GM18502 (cell line): Measurements from ENCODE around the gene ETS1.

Experiments
- ATAC-seq: cut with Tn5 transposase; IDR thresholded peaks from one replicate; pipeline ENCODE4 v1.9.1; 2021; ENCODE audit warnings: mild to moderate bottlenecking; ENCODE audit not compliant: unreplicated experiment, poor library complexity

ETS1 gene, protein sequence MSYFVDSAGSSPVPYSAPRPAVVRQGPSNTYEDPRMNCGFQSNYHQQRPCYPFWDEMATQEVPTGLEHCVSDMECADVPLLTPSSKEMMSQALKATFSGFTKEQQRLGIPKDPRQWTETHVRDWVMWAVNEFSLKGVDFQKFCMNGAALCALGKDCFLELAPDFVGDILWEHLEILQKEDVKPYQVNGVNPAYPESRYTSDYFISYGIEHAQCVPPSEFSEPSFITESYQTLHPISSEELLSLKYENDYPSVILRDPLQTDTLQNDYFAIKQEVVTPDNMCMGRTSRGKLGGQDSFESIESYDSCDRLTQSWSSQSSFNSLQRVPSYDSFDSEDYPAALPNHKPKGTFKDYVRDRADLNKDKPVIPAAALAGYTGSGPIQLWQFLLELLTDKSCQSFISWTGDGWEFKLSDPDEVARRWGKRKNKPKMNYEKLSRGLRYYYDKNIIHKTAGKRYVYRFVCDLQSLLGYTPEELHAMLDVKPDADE

DNA sequence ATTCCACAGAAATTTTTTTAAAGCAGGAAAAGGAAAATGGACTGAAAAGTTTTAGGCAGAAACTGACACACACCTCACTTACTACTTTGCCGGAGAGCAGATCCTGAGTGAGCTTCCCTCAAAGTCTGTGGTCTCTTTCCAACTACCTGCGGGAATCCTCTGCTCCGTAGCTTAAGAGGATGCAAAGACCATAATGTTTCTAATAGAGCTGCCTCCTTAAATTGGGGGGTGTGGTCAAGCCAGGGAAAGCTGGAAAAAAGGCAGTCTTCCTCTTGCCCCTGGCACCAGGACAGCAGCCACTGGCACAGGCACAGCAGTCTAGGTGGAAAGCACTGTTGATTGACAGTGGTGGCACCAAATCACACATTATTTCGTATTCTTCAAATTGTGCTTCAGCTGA, at the start of gene ETS1:
TSS of gene ETS1 (minus strand) at position 144 of the 400 bp plus-strand sequence. CDS start 14,428 bp downstream, outside the sequence.
- no peak for ATAC-seq

DNA sequence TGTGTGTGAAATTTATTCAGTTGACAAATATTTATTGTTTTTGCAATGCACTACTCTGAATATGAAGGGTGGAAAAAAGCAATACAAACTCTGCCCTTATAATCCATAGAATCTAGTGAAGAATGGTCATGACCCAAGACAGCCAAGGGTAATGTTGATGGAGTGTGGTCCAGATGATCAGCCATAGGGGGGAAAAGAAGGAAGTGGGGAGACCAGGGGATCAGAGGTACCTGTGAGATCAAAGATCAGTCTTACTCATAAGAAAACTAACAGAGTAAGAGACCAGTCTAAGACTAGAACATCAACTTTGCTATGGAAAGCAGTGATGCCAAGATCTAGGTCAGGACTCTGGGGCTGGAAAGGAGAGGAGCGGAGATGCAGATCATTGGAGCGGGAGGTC, 47.0 kb upstream of the ETS1 start:
- no peak for ATAC-seq

DNA sequence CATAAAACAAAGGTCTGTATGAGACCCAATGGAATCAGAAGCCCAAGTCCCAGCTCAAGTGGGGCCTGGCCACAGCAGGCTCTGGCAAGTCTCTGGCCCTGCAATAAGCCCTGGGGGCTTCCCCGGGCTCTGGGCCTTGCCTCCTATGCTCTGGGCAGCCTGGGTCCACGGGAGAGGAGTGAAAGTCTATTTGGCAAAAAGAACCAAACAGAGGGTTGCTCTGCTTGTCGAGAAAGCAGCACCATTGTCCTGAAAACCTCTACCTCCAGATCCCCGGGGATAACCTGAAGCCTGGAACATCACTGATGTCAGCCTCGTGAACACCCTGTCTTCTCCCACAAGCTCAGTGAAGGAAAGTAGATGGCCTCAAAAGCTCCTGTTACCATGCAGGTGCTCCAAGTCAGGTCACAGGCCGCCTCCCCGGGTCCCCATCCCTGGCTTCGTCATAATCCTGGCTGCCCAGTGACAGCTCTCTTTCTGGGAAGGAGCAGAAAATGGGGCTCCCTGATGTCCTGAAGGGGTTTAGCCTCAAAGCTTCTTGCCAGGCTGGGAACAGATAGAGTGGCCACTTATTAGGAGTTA, 46.1 kb upstream of the ETS1 start:
- ATAC-seq, result no peak

DNA sequence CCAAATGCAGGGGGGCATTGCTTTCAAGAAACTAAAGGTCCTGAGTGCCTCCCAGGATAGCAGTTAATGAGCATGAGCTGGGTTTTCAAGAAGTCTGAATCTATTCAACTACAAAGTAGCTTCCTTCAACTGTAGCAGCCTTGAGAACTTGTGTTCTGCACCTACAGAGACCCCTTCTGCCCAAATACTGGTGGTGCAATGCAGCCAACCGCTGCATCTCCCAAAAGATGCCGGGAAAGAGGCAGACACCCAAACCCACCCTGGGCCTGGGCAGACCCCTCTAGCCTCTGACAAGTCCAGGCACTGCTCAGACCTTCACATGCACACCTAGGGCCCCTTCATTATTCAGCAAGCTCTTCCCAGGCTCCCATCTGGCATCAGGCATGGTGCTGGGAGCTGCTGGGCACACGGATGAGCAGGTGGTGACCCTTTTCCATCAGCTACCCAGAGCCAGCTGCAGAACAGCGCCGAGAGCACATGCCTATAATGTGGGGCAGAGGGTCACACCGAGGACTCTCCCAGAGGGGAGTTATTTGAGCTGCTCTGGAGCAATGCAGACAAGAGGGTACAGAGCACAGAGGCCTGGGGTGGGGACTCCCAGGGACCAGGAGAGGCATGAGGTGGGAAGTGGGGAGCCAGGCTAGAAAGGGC, 44.9 kb upstream of the ETS1 start:
- ATAC-seq, result peak; percentile 48

DNA sequence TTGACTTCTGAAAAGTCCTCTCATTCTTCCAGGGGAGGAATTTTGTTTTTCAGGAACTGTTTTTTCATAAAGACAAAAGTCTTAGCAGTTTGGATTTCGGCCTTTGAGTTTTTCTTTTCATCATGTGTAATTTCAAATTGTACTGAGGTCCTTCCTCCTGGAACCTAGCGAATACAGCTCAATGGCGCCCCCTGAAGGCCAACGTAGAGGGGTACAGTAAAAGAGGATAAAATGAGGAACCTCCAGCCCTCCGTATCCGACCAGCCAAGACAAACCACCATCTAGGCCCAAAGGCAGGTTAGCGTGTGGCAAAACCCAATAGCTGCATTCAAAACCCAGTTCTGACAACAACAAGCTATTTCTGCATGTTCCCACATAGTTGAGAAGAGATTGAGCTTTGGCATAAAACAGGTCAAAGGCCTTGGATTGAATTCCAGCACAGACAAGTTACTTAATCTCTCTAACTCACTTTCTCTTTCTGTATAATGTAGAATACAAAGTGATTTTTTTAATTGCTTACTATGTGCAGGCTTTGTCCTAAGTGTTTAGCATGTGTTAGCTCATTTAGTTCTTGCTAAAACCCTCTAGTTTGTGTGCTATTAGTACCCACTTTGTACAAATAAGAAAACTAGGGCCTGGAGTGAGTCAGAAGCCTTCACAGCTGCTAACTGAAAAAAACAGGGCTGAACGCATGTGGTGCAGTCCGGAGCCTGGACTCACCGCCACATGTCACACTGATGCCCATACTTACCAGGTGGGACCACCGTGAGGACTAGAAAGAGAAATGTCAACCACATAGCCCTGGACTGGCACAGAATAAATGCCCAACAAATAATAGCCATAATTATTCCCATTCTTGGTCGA, 43.2 kb upstream of the ETS1 start:
- ATAC-seq, result peak; percentile 69

DNA sequence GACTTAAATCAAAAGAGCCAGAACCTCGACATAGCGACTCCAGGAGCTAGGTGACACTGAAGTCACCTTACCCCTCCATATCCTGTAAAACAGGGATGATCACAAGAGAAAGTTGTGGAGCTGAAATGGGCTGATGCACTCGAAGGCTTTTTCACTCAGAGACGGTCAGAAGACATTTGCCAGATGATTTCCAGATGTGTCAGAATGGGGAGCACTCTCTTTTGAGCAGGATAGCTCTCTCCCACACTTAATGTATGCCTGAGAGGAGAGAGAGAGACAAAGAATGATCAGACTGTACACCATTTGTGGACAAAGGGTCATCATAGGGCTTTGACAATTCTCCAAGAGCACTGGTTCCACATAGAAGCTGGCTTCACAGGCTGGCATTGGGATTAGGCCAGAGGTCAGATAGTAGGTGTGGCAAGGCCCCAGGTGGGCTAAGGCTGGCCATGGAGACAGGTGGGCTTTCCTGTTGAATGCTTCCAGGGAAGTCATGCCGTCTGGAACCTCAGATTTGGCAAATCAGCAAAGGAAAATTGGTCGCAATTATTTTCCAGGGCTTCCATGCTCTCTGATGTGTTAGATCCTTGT, 42.3 kb upstream of the ETS1 start:
- ATAC-seq, result no peak

DNA sequence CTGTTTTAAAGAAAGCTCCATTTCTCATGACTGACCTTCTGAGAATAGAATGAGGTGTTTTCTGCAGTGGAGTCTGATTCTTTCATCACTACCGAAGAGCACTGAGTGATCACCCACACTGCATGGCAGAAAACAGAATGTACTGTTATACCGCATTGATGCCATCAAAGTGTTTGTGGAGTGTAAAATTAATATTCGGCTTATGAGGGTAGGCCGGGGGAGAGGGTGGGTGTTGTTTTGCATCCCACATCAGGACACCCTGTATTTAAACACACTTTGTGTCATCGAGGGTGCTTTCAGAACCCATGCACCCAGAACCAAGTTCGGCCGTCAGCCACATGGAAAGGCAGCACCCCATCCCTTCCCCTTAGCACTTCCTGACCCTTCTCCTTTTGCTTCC, 41.3 kb upstream of the ETS1 start:
- ATAC-seq, result no peak

DNA sequence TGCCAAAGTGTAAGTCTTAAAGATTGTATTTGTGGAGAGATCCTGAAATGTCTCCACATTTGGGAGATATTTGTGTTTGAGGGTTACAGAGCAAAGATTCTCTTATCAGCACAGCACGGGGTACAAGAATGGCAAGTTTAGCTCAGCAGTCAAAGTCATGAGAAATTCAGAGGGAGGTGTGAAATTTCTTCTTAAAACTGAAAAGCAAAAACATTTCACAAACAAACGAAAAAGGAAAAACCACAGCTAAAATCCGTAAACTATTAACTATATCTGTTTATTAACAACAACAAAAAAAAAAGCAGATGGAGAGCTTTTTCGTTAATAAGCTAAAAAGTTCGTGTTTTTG, 40.9 kb upstream of the ETS1 start:
- no peak for ATAC-seq

DNA sequence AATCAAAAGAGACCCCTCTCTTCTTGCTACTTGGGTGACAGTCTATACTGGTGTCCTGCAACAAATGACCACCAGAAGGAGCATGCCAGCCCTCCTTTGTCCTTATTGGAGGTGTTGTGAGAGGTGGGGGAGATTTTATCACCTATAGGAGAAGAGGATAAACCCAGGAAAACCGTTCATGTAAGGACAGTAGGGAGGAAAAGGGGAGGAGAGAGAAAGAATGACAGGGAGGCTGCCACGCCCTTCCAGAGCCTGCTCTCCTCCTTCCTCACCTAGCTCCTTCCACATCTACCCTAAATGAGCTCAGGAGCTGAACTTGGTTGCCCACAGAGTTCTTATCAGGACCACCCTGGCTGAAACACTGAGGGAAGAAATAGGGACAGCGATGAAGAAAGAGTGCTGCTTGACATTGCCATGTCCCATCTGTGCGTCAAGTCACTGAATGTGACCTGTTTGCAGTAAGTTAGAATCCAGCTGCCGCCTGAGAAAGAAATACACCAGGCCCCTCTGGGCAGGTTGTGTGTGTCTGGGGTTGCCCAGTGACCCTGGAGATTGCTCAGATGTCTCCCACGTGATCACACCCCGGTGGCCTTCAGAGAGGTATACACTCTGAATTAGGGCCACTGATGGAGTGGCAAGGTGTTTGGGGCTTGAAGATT, 40.4 kb upstream of the ETS1 start:
- ATAC-seq, result no peak

DNA sequence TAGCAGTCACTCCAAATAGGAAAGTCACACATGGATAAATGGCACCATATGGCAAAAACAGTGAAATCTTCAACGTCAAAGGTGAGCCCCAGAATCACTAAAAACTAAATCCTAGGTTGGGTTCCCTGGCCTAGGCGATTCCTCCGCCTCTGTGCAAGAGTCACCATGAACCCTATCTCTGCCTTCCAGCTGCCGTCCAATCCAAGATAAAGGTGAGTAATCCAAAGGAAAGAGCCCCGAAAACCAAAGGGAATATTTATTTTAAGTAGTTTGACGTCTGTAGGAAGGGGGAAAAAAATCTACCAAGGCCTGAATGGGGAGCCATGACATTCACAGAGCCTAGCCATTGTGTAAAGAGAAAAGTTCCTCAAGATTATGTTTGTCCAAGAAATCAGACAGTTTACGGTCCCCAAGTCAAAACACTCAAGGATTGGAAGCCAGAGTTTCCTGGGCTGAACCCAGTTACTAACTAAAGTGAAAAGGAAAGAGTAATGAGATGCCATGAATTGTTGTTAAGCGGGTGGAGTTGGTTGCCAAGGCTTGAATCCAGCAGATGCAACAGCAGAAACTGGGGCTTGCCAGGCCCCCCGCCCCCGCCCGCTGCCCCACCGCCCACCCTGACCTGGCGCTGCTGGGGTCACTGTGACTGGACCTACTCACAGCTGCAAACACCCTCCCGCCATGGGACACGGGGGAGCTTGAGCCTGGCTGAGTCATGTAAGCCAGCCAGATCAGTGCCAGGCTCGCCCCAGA, 39.7 kb upstream of the ETS1 start:
- ATAC-seq, result no peak

DNA sequence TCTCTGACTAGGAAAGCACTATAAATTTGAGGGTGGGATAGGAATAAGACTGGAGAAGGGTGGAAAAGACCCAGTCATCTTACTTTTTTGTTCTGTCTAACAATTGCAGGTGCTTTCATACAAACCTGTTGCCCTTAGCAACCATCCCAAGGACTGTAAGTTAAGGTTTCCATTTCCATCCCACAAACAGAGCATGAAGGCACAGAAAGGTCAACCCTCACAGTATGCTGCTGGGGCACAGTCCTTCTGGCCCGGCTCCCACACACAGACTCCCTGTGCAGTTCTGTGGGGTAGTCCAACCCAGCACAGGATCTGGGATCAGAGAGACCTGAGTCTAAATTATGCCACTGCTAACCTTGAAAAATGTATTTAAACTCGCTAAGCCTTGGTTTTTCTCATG, 38.4 kb upstream of the ETS1 start:
- ATAC-seq, result no peak

DNA sequence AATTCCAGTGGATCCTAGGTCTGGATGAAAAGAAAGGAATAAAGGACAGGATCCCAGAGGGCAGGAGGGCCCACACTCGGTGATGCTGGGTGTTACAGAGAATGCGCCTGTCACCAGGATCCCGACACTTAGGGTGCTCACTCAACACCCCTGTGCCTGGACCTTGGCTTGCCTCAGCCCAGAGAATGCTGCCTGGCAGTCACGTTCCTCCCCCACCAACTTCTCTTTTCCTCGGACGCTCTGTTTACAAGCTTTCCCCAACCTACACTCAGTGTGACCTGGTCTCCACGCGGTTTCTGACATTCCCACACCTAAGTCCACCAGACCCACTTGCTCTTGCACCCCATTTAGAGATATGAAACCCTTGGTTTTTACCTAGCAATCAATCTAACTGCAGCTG, 38.0 kb upstream of the ETS1 start:
- ATAC-seq, result no peak

DNA sequence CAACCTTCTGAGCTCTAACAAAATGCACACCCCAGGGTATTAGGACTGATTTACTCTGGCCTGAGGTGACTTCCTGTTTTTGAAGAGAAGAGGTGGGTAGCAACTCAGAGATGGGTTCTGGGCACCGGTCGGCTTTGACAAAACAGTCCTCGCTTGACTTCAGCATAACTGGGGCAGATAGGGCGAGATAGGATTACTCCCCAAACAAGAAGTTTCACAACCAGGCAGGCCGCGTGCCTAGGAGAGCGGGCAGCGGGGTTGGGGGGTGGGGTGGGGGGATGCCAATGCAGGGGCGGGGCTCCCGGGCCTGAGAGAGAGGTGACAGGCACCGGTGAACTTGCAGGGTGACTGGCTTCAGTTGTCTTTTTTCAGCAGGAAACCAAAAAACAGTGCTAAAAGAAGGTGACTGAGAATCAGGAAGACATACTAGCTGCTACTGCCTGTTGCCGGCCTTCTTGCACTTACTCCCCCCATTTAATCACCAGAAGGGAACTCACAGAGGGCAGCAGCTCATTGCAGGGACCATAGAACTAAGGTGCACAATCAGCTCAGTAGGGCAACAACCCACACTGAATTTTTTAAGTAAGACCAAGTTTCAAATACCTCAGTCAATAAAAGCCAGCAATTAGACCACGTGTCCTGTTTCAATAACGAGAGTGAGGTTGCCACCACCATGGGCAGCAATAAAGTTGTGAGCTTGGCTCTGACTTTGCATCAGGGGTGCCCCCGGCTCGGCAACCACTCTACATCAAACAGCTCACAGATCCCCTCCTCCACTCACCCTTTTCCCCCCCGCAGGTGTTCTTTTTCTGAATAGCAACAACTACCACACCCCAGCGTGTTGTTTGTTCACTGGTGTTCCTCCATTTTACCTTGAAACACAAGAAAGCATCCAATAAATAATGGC, 37.2 kb upstream of the ETS1 start:
- peak; percentile 56 for ATAC-seq

DNA sequence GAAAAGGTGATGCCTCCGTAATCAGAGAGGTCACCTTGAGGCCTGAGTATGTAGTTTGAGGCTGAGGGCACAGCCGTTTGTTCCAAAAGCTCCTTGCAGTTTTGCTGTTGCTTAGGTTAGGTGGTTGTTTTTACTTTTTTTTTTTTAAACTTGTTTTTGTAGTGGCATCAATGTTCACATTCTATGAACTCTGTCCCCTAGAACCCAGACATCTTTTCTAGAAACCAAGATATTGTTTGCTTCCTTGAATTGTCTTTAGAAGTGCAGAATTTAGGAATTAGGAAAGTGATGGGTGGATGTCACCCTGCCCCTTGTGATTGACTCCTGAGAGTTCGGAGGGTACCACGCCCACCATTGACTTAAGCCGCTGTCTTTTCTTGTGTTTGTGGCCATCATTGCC, 35.7 kb upstream of the ETS1 start:
- no peak for ATAC-seq

DNA sequence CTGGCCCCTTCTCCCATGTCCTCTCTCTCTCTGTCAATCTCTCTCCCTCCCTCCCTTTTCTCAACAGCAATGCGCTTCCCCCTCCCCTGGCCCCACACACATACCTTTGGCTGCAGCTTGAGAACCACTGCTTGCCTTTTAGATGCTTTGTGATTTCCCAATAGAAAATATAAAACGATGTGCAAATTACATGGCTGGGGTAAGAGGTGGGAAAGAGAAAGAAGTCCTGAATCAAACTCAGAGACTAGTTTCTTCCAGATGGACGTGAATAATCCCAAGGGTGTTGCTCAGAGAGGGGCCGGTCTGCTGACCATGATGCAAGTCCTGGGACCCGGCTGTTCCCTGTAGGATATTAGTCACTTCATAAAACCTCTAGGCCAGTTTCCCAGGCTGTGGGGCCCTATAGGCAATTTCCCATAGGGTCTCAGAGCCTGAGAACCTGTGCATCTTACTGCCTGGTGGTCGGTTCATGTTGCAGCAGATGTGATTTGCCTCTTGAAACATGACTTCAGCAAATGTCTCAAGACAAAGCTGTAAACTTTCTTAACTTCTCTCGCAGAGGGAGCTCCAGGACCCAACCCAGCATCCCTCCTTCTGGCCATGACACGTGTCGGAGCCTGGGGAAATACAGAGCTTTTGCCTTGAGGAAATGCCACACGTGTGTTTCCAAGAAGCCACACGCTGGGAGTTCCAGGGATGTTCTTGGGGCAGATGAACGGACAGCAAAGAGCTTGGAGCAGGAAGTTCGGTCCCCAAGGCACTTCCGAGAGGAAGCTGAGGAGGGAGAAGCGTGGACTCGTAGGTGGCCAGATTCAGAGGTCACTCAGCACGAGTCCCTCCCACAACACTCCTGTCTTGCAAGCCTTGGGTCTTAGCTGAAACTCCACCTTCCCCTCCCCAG, 34.5 kb upstream of the ETS1 start:
- no peak for ATAC-seq

DNA sequence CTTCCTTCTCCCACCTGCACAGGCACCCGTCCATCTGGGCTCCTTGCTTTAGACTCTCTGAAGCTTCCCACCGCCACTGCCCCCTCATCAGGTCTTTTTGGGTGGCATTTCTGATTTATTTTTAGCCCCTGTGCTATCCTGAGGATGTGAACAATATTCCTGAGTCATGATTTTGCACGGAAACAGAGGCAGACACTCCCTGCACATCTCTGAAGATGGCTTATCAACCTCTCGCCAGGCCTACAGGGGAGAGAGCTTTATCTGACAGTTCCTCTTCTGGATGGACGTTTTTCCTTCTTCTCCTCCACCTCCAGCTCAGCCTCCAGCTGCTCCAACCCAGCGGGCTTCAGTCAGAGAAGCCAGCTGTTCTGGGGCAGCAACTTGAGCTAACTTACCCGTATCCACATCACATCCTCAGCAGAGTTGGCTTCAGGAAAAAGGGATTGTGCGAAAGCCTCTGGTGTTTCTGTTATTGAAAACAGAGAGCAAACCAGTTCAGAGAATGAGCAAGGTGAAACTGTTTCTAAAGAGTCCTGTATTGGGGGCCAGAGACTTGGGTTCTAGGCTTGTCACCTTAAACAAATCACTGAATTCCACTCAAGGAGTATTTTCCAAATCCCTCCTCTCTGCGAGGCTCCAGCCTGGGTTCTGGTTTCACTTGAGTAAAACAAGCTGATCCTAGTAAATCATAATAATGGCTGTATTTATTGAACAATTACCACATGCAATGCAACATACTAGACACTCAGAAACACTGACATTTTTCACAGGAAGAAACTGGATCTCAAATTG, 33.1 kb upstream of the ETS1 start:
- ATAC-seq, result no peak
